ENCODE measurements around the gene SEC24B. TPM values are rescaled to one million over a fixed set of nuclear protein-coding genes. Genes with fewer than 3 reads are reported as not detected.

SEC24B gene
- total and polyA plus RNA-seq, 2 donors (not counting 3 experiments of a cell fraction or from before 2014, with no cell fraction given): 35.9 to 46.2 TPM

DNA sequence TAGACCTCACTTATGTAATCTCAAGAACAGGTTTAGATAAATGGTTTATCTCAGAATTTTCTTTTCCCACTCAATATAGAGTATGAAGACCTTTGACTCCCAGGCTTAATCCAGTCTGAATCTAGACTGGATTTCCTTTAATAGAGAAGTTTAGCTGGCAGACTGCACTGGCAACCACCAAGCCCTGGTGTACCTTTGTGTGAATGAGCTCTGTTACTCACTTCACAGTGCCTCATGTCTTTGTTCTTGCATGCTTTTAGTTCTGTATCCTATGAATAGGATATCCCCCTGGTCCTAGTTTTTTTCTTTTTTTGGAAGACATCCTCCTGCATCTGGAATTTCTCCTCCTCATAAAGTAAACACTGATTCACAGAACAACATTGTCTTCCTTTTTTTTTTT, 73.3 kb downstream of the SEC24B start:
- ChIA-PET CTCF (no interaction called here), POLR2A (no interaction called here)
- DNase-seq (ENCODE audit: low read depth, low spot score) (no peak), FAIRE-seq (no peak)
- intact Hi-C loops (cut with micrococcal nuclease) (no loop called here), dilution Hi-C loops (cut with MboI; ENCODE audit: extremely low pct_ligation_motif_present, low sequenced_read_pairs) (no loop called here)
- no peaks in the 10 kb centered on the region for H3K4me1 ChIP-seq (ENCODE audit: control insufficient read depth, extremely low read depth, insufficient read depth, low read length)
- peaks cover 3 to 9% of the 10 kb centered on the region in 2 experiments for H3K36me3 ChIP-seq (ENCODE audit: control insufficient read depth in 2 of 2, extremely low read depth in 1 of 2, insufficient read depth in 2 of 2, low read length in 2 of 2)
- H3K27me3 ChIP-seq (ENCODE audit: control insufficient read depth in 2 of 2, insufficient read depth in 2 of 2, low read length in 2 of 2): no peaks in the 10 kb centered on the region
- TF ChIP-seq EZH2 (IDR thresholded peaks at IDR 0.05; ENCODE audit: borderline replicate concordance, low read depth, low read length, severe bottlenecking) (no peak), MAX (IDR thresholded peaks at IDR 0.05; ENCODE audit: insufficient read depth, insufficient read length) (no peak), POLR2A (IDR thresholded peaks at IDR 0.05; ENCODE audit: low read depth, low read length) (no peak), POLR2AphosphoS5 (IDR thresholded peaks at IDR 0.05; ENCODE audit: insufficient read depth, low read depth, low read length) (no peak), FOS (IDR thresholded peaks at IDR 0.05; ENCODE audit: borderline replicate concordance, insufficient read depth, low read length) (no peak), GATA2 (IDR thresholded peaks at IDR 0.05; ENCODE audit: insufficient read depth, insufficient read length, low read depth, low read length) (no peak), JUN (IDR thresholded peaks at IDR 0.05; ENCODE audit: borderline replicate concordance, insufficient read depth, insufficient read length, low read depth) (no peak), MYC (IDR thresholded peaks at IDR 0.05; ENCODE audit: low read depth, low read length) (no peak)
- H3K79me2 ChIP-seq (ENCODE audit: control insufficient read depth, insufficient read depth, low read length): peaks cover 2% of the 10 kb centered on the region
- no peak overlapping the region for H2AFZ ChIP-seq (ENCODE audit: low read depth, low read length)
- H3K4me3 ChIP-seq (replicated peaks in 1 of 3; ENCODE audit: insufficient read depth in 1 of 3, low read depth in 1 of 3, low read length in 3 of 3): no peak overlapping the region
- no peak overlapping the region for H3K27ac ChIP-seq (ENCODE audit: insufficient read depth, low read depth, low read length)
- BruUV-seq (replicated peaks): no TSS peak
- no peaks in the 10 kb centered on the region for H3K9me1 ChIP-seq (replicated peaks; ENCODE audit: control insufficient read depth, extremely low read depth, insufficient read depth, low read length)
- no peak overlapping the region for H3K9ac ChIP-seq (replicated peaks; ENCODE audit: extremely low read depth, insufficient read depth, low read length)
- no peaks in the 10 kb centered on the region for H4K20me1 ChIP-seq (replicated peaks; ENCODE audit: control insufficient read depth, extremely low read depth, insufficient read depth, low read length)
- H3K4me2 ChIP-seq (ENCODE audit: insufficient read depth, low read length): no peak overlapping the region
- H3K9me3 ChIP-seq (replicated peaks; ENCODE audit: control insufficient read depth, insufficient read depth, low read length): no peaks in the 10 kb centered on the region

DNA sequence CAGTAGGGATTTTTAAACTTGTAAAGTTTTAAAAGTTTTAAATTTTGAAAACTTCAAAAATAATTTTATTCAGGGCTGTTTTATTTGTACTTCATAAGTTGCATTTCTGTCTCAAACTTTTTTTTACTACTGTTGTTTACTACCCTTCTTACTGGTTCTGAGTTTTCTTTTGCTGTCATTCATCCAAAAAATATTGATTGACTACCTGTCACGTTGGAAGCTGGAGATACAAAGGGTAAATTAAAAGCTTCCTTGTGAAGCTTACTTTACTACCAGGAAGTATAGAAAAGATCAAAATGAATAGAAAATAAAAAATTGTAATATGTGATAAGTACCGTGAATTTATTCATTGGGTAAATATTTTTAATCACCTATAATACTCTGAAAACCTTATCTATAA, 77.1 kb downstream of the SEC24B start:
- intact Hi-C loops (cut with micrococcal nuclease) (no loop called here), dilution Hi-C loops (cut with MboI; ENCODE audit: extremely low pct_ligation_motif_present, low sequenced_read_pairs) (no loop called here)
- Histone ChIP-seq H3K9me1 (replicated peaks; ENCODE audit: control insufficient read depth, extremely low read depth, insufficient read depth, low read length) (no peaks in the 10 kb centered on the region), H3K79me2 (ENCODE audit: control insufficient read depth, insufficient read depth, low read length) (no peaks in the 10 kb centered on the region), H3K27ac (ENCODE audit: insufficient read depth, low read depth, low read length) (no peak overlapping the region), H3K4me1 (ENCODE audit: control insufficient read depth, extremely low read depth, insufficient read depth, low read length) (no peaks in the 10 kb centered on the region), H3K36me3 (ENCODE audit: control insufficient read depth in 2 of 2, extremely low read depth in 1 of 2, insufficient read depth in 2 of 2, low read length in 2 of 2) (peaks cover 7% of the 10 kb centered on the region in 2 experiments), H3K9me3 (replicated peaks; ENCODE audit: control insufficient read depth, insufficient read depth, low read length) (no peaks in the 10 kb centered on the region), H3K9ac (replicated peaks; ENCODE audit: extremely low read depth, insufficient read depth, low read length) (no peak overlapping the region), H3K4me3 (replicated peaks in 1 of 3; ENCODE audit: insufficient read depth in 1 of 3, low read depth in 1 of 3, low read length in 3 of 3) (no peak overlapping the region), H3K4me2 (ENCODE audit: insufficient read depth, low read length) (no peak overlapping the region), H2AFZ (ENCODE audit: low read depth, low read length) (no peak overlapping the region), H4K20me1 (replicated peaks; ENCODE audit: control insufficient read depth, extremely low read depth, insufficient read depth, low read length) (no peaks in the 10 kb centered on the region), H3K27me3 (ENCODE audit: control insufficient read depth in 2 of 2, insufficient read depth in 2 of 2, low read length in 2 of 2) (no peaks in the 10 kb centered on the region)
- DNase-seq (ENCODE audit: low read depth, low spot score): no peak
- no TSS peak for BruUV-seq (replicated peaks)
- FAIRE-seq: no peak
- ChIA-PET POLR2A (no interaction called here), CTCF (interaction anchor here (0.5 to 2.5 kb wide), 3 partner anchors 9 to 83 kb away, joined by 3 to 6 read pairs (median 3); no protein-coding TSS in a partner anchor)
- TF ChIP-seq FOS (IDR thresholded peaks at IDR 0.05; ENCODE audit: borderline replicate concordance, insufficient read depth, low read length) (no peak), EZH2 (IDR thresholded peaks at IDR 0.05; ENCODE audit: borderline replicate concordance, low read depth, low read length, severe bottlenecking) (no peak), MAX (IDR thresholded peaks at IDR 0.05; ENCODE audit: insufficient read depth, insufficient read length) (no peak), MYC (IDR thresholded peaks at IDR 0.05; ENCODE audit: low read depth, low read length) (no peak), JUN (IDR thresholded peaks at IDR 0.05; ENCODE audit: borderline replicate concordance, insufficient read depth, insufficient read length, low read depth) (no peak), GATA2 (IDR thresholded peaks at IDR 0.05; ENCODE audit: insufficient read depth, insufficient read length, low read depth, low read length) (no peak)
- TF ChIP-seq, protein P1, sequence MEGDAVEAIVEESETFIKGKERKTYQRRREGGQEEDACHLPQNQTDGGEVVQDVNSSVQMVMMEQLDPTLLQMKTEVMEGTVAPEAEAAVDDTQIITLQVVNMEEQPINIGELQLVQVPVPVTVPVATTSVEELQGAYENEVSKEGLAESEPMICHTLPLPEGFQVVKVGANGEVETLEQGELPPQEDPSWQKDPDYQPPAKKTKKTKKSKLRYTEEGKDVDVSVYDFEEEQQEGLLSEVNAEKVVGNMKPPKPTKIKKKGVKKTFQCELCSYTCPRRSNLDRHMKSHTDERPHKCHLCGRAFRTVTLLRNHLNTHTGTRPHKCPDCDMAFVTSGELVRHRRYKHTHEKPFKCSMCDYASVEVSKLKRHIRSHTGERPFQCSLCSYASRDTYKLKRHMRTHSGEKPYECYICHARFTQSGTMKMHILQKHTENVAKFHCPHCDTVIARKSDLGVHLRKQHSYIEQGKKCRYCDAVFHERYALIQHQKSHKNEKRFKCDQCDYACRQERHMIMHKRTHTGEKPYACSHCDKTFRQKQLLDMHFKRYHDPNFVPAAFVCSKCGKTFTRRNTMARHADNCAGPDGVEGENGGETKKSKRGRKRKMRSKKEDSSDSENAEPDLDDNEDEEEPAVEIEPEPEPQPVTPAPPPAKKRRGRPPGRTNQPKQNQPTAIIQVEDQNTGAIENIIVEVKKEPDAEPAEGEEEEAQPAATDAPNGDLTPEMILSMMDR (IDR thresholded peaks at IDR 0.05; ENCODE audit: extremely low read depth in 1 of 2, insufficient read depth in 1 of 2, low read depth in 1 of 2, low read length in 2 of 2): no peak
